HG02678 (cell line): Measurements from ENCODE around the gene FHL2.

Source experiments
- ATAC-seq: cut with Tn5 transposase; IDR thresholded peaks from one replicate; pipeline ENCODE4 v1.9.1; 2021; ENCODE audit warnings: mild to moderate bottlenecking, moderate library complexity; ENCODE audit not compliant: unreplicated experiment

The FHL2 gene

DNA sequence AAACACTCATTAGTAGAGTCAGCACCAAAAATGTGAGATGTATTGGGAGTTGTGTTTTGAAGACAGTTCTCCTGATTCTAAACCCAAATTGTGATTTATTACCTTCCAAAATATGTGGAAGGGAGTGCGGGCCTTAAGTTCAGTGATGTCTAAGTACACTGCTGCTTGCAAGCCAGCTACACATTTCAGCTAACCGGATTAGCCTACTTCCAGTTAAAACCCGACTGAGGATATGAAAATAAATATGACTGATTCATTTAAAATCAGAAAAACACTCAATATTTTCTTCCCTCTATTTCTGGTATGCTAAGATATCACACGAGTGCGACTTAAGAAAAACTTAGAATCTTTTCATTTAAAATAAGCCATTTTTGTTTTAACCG is 907 bp downstream of the FHL2 start:
- no peak for ATAC-seq

GRCh38 chr2:105397025-105397722 is 1.7 kb downstream of the FHL2 start:
- ATAC-seq = no peak

DNA sequence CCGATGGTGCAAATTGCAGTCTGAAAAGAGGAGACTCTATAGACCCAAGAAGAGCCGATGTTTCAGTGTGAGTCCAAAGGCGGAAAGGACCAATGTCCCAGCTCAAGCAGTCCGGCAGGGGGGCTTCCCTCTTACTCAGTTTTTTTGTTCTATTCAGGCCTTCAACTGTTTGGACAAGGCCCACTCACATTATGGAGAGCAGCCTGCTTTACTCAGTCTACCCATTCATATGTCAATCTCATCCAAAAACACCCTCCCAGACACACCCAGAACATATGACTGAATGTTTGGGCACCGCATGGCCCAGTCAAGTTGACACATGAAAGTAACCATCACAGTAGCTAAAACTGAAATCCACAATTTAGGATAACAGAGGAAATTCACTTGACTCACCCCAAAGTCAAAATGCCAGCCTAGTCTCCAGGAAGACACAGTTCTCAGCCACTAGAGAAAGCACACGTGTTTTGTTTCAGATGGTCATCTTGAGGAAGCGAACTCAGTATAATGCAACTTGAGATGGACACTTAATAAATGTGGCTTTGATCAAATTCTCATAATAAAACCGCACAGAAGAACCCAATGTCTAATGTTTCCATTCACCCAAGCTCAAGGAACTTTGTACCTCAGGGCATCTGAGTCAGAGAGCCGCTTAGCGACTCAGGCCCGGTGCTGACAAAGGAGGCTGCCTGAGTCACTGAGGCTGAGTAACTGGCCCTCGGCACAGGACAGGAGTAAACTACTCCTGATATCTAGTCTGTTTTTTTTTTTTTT is 2.4 kb downstream of the FHL2 start:
- ATAC-seq = no peak

GRCh38 chr2:105395691-105396090 is 3.2 kb downstream of the FHL2 start:
- ATAC-seq = no peak

- no peak for ATAC-seq
Measured at GRCh38 chr2:105394951-105395611, 3.8 kb downstream of the FHL2 start.

DNA sequence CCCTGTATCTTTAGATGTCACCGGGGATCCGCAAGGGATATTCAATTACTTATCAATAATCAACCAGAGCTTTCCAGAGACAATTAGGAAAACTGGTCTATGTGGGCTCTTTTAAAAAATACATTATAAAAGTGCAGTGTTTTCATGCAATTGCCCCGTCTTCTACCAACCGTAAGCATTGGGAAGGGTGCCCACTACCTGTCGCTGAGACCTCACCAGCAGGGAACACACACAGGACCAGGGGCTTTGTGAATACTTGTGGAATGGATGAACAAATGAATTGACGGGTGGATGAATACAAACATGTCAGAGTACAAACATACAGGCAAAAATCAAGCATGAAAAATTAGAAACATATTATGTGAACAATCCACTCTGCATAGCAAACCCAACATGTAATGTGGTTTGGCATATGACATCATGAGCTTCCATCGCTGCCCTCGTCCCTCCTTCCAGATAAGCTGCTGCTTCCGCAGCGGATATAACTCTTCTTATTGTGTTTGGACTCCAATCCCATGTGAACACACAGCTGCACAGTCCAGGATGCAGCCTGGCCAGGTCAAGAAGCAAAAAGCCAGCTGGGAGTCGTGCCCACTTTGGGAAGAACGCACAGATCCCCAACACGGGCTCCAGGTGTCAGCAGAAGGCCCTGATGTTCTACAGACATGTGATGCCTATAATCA is 5.3 kb downstream of the FHL2 start:
- no peak for ATAC-seq

DNA sequence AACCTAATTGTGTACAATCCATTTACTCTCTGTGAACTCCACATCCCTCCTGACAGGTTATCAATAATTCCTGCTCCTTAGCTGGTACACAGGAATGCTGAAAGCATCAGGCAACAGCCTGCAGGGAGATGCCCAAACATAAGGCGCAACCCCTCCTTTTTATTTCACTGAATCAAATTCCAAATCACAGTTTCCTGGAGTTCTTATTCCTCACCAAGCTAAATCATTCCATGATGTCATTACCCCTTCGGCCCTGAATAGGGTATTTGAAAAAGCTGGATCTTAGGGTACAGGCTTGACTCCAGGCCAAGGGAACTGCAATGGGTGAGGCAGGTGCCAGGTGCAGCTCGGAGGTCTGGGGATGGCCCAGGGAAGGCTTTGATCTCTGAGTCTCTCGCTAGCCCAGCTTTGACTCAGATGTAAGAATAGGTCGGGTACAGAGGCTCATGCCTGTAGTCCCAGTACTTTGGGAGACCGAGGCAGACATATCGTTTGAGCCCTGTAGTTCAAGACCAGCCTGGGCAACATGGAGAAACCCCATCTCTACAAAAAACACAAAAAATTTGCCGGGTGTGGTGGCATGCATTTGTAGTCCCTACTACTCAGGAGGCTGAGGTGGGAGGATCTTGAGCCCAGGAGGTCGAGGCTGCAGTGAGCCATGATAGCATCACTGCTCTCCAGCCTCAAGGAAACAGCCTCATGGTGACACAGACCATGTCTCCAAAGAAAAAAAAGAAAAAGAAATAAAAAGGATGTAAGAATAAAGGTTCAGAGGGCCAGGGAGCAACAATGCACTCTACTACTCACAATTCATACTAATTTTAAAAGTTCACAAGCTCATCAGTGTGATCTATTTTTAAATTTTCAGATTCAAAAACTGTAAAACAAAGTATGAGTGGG is 6.8 kb downstream of the FHL2 start:
- ATAC-seq = no peak

GRCh38 chr2:105391058-105391627 is 7.7 kb downstream of the FHL2 start:
- no peak for ATAC-seq

DNA sequence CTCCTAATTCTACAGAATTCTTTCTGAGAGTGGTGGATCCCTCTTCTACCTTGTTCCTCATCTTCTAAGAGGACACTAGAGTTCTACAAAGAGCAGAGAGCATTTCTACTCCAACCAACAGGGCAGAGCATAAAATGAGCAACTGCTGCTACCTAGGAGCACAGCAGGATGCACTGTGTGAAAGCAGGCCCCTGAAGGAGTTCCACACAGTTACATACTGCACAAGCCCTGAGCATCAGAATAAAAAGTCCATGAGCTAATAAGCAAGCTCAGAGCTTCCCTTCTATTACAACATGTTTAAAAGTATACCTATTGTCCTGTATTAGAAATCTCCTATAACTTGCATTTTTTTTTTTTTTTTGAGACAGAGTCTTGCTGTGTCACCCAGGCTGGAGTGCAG is 8.4 kb downstream of the FHL2 start:
- no peak for ATAC-seq

DNA sequence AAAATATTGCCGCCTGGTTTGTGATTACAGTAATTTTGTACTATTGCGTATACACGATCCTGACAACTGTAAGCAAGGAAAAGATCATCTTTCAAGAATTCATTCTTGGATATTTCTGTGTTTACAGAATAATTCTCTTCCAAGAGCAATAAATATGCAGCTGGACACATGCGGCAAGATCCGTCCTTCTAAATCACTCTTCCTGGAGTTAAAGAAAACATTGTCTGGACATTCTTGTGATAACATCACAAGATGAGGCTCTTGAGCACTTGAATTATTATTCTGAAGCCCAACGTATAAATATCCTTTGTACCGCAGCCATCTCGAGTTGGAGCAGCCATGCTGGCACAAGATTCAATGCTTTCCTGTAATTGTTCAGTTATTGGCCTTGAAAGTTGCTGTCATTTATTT is 9.9 kb downstream of the FHL2 start:
- ATAC-seq = no peak

GRCh38 chr2:105387225-105387624 is 11.6 kb downstream of the FHL2 start:
- ATAC-seq = no peak

DNA sequence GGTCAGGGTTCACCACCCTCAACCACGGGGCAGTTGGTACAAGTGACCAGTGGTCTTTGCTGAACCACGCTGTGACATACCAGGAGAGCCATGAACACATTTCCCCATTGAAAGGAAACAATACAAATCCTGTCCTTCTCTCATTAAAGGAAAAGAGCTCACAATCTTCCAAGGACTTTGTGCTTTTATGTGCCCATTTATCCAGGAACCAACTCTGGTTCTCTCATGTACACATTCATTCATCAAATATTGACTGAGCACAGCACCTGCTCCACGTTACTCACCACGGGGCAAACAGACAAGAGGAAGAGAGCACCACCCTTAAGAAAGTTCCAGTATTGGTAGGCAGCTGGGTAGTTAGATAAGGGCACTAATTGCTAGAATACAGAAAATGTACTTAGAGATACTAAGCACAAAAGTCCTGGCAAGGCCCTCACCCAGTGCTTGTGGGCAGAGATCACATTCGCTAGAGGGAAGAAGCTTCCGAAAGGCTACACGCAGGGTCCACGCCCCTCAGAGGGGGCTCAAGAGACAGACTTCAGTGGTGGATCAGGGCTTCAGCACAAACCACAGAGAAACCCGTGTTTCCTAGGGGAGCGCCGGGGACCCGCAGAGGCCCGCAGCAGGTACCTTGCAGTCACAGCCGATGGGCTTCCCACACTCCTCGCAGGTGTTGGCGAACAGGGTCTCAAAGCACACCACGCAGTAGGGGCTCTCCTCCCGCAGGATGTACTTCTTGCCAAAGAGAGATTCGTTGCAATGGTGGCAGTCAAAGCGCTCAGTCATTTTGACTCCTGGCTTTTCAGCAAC is 12.9 kb downstream of the FHL2 start:
- no peak for ATAC-seq

- no peak for ATAC-seq
Measured at GRCh38 chr2:105384861-105385260, 14.0 kb downstream of the FHL2 start.

DNA sequence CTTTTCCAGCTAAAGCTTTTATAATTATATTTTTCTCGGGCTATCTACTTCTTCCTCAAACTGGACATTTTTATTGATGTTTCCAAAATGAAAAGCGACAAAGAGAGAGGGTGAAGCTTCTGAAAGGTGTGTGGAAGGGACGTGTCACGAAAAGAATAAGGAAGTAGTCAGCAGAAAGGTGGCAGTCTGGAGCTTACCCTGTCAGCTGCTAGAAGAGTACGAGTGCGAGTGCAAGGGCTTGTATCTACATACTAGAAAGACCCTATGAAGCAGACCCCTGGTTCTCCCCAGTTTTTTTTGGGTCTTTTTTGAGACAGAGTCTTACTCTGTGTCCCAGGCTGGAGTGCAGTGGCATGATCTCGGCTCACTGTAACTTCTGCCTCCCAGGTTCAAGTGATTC is 14.6 kb downstream of the FHL2 start:
- ATAC-seq = no peak

- ATAC-seq = no peak
Measured at GRCh38 chr2:105383432-105384166, 15.3 kb downstream of the FHL2 start.

GRCh38 chr2:105382177-105382576 is 16.7 kb downstream of the FHL2 start:
- ATAC-seq = no peak

DNA sequence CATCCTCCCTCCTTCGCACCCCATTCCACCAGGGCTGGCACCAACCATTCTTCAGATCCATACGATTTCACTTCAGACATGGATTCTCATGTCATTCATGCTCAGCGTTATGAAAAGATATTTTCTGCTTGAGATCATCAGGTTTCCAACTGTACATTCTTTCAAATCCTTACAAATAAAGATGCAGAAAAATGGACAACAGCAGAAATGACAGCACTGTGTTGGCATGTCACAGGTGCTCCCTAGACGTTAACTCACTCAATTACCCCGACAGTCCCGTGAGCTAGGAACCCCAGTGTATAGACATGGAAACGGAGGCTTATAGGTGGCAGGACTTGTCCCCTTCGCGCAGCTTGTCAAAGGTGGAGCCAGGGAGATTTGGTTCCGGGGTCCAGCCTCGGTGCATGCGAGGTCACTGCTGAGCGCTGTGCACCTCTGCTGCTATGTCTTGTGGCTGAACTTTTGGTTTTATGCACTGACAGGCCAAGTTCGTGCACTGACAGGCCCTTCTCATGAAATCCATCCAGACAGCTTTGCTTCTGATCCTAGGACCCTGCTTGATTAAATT is 17.7 kb downstream of the FHL2 start:
- ATAC-seq = no peak

- no peak for ATAC-seq
Measured at GRCh38 chr2:105380432-105381100, 18.3 kb downstream of the FHL2 start.
